Measurements from ENCODE around the gene PNPLA5. TPM values are rescaled to one million over a fixed set of nuclear protein-coding genes. Genes with fewer than 3 reads are reported as not detected.

Gene PNPLA5
- polyA plus RNA-seq, 4 donors: 0.06 to 0.16 (median 0.13) TPM; not detected in 1

- DNase-seq (ENCODE audit: low read depth in 4 of 4, low spot score in 2 of 4): no peak
Observed at GRCh38 chr22:43859176-43859575, 32.6 kb downstream of the PNPLA5 start.

- no peak for DNase-seq (ENCODE audit: low read depth in 4 of 4, low spot score in 2 of 4)
Observed at GRCh38 chr22:43858156-43858895, 33.5 kb downstream of the PNPLA5 start.

GRCh38 chr22:43857367-43857766 is 34.4 kb downstream of the PNPLA5 start:
- DNase-seq (ENCODE audit: low read depth in 4 of 4, low spot score in 2 of 4): no peak

- DNase-seq (ENCODE audit: low read depth in 4 of 4, low spot score in 2 of 4): no peak
Observed at GRCh38 chr22:43855431-43855830, 36.4 kb downstream of the PNPLA5 start.

GRCh38 chr22:43854786-43855271 is 37.0 kb downstream of the PNPLA5 start:
- no peak for DNase-seq (ENCODE audit: low read depth in 4 of 4, low spot score in 2 of 4)

- no peak for DNase-seq (ENCODE audit: low read depth in 4 of 4, low spot score in 2 of 4)
Observed at GRCh38 chr22:43854121-43854785, 37.6 kb downstream of the PNPLA5 start.

GRCh38 chr22:43853328-43853931 is 38.4 kb downstream of the PNPLA5 start:
- DNase-seq (ENCODE audit: low read depth in 4 of 4, low spot score in 2 of 4): no peak

- no peak for DNase-seq (ENCODE audit: low read depth in 4 of 4, low spot score in 2 of 4)
Observed at GRCh38 chr22:43852573-43853327, 39.1 kb downstream of the PNPLA5 start.

- no peak for DNase-seq (ENCODE audit: low read depth in 4 of 4, low spot score in 2 of 4)
Observed at GRCh38 chr22:43851979-43852307, 39.9 kb downstream of the PNPLA5 start.

- no peak for DNase-seq (ENCODE audit: low read depth in 4 of 4, low spot score in 2 of 4)
Observed at GRCh38 chr22:43851058-43851978, 40.5 kb downstream of the PNPLA5 start.

GRCh38 chr22:43850529-43850928 is 41.3 kb downstream of the PNPLA5 start:
- DNase-seq (ENCODE audit: low read depth in 4 of 4, low spot score in 2 of 4): no peak

- DNase-seq (ENCODE audit: low read depth in 4 of 4, low spot score in 2 of 4): no peak
Observed at GRCh38 chr22:43849731-43850130, 42.1 kb downstream of the PNPLA5 start.

- DNase-seq (ENCODE audit: low read depth in 4 of 4, low spot score in 2 of 4): no peak
Observed at GRCh38 chr22:43848366-43849171, 43.2 kb downstream of the PNPLA5 start.

- DNase-seq (ENCODE audit: low read depth in 4 of 4, low spot score in 2 of 4): no peak
Observed at GRCh38 chr22:43847376-43848289, 44.2 kb downstream of the PNPLA5 start.

GRCh38 chr22:43846966-43847365 is 44.8 kb downstream of the PNPLA5 start:
- DNase-seq (ENCODE audit: low read depth in 4 of 4, low spot score in 2 of 4): no peak

- DNase-seq (ENCODE audit: low read depth in 4 of 4, low spot score in 2 of 4): no peak
Observed at GRCh38 chr22:43845981-43846380, 45.8 kb downstream of the PNPLA5 start.

GRCh38 chr22:43844560-43845545 is 47.0 kb downstream of the PNPLA5 start:
- no peak for DNase-seq (ENCODE audit: low read depth in 4 of 4, low spot score in 2 of 4)

All from left renal cortex interstitium (tissue), 4 donors.